Limb (tissue), 2 donors: ENCODE data around the gene KIAA1217.
"Not testable (repeated sequence)": the region's sequence is repeated elsewhere in the genome, so short reads cannot be mapped to it uniquely, and the experiment has no call there.

Experiments
- DNase-seq, 2 donors: peaks; one replicate each; pipeline ENCODE4 v3.0.0-alpha.2; 2016; ENCODE audit errors: extremely low spot score in 2 of 2

Gene KIAA1217

GRCh38 chr10:24334279-24334939 is 125.5 kb downstream of the KIAA1217 start:
- no peak for DNase-seq

DNA sequence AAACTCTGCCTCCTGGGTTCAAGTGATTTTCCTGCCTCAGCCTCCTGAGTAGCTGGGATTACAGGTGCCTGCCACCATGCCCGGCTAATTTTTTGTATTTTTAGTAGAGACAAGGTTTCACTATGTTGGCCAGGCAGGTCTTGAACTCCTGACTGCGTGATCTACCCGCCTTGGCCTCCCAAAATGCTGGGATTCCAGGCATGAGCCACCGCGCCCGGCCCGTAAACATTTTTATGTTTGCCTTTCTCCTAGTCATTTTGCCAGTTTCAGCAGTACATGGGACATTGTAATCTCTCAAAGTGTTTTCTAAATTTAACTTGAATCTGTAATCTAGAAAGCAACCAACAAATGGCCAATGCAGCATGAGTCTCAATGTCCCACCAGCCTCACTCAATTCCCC is 128.8 kb downstream of the KIAA1217 start:
- DNase-seq: not testable (repeated sequence)

- DNase-seq: no peak
Observed at GRCh38 chr10:24339387-24339786, 130.4 kb downstream of the KIAA1217 start.

DNA sequence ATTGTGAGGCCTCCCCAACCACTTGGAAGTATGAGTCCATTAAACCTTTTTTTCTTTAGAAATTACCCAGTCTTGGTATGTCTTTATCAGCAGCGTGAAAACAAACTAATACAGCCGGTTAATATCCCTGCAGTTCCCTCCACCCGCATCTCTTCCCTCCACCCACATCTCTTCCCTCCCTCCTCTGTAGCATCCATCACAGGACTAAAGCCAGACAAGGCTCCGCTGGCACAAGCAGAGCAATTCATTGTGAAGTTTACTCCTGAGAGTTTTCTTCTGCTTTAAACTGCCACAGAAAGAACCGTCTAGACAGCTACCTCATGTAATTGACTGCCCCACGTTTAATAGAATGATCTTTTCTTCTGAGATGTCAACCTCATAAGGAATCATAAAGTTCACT is 131.5 kb downstream of the KIAA1217 start:
- DNase-seq: peak in 1 of 2 donors; percentile 40

GRCh38 chr10:24340883-24341282 is 131.9 kb downstream of the KIAA1217 start:
- peak in 1 of 2 donors; percentile 60 for DNase-seq

- DNase-seq: no peak
Observed at GRCh38 chr10:24341371-24341770, 132.4 kb downstream of the KIAA1217 start.

- DNase-seq: no peak
Observed at GRCh38 chr10:24341897-24342296, 133.0 kb downstream of the KIAA1217 start.

DNA sequence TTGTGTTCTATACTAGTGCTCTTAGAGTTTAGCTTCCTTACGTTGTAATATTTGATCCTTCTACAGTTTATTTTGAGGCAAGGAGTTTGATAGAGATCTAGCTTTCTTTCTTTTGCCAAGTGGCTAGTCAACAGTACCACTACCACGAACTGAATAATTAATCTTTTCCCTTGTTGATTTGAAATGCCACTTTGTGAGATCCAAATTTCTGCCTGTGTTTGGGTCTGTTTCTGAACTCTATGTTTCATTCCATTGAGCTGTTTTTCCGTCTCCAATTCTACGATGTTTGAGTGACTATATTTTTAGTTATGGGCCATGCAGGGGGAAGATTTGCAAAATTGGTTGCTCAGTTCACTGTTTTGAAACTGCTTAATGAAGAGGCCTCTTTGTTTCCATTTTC is 134.7 kb downstream of the KIAA1217 start:
- no peak for DNase-seq

- DNase-seq: peak in 1 of 2 donors; percentile 76
Observed at GRCh38 chr10:24344279-24344678, 135.3 kb downstream of the KIAA1217 start.

- no peak for DNase-seq
Observed at GRCh38 chr10:24344695-24345463, 135.9 kb downstream of the KIAA1217 start.

DNA sequence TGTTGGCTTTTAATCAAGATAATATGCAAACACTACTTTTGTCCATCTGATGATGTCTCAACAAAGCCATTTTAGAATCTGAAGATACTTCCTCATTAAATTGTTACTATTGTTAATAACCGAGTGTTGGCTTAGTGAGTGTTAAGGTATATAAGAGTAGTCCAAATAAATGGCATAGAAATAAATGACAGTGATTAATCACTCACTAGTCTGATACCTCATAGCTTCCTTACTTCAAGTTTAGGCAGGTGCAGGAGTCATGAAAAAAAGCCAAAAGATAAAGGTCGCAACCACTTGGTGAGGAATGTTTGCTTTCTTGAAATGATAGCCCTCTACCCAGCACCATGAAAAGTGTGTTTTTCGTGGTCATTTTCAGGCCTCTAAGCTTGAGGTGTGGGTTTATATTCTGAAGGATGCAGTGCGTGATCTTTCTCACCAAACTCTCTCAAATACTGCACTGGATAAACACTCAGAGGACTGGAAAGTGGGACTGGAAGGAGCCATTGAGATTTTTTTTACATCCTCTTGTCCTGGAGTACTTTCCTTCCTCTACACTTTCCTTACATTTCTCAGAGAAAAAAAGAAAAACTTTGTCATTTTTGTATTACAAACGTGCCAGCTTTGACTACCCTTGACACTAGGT is 138.1 kb downstream of the KIAA1217 start:
- DNase-seq: no peak

- peak in 1 of 2 donors; percentile 84 for DNase-seq
Observed at GRCh38 chr10:24349379-24350001, 140.6 kb downstream of the KIAA1217 start.

GRCh38 chr10:24350070-24350921 is 141.4 kb downstream of the KIAA1217 start:
- DNase-seq: no peak

DNA sequence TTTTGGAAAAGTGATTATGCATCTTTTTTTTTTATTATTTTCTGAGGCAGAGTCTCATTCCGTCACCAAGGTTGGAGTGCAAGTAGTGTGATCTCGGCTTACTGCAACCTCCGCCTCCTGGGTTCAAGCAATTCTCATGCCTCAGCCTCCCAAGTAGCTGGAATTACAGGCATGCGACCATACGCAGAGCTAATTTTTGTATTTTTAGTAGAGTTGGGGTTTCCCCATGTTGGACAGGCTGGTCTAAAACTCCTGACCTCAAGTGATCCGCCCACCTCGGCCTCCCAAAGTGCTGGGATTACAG is 141.9 kb downstream of the KIAA1217 start:
- DNase-seq: not testable (repeated sequence)

DNA sequence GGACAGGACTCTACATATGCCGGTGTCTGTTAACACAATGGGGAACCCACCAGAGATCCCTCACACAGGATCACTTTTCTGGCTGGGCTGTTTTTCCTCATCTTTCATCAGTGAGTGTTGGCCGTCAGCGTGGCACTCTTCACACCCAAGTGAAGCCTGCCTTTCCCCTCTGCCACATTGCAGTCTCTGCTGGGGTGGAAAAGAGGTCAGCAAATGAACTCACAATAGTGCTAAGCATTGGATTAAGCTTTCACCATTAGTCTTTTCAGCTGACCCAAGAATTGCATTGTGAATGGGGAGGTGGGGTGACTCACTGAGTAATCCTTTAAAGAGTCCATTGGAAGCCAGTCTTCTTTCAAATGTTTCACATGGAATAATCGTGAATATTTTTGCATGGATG is 143.0 kb downstream of the KIAA1217 start:
- DNase-seq: no peak

DNA sequence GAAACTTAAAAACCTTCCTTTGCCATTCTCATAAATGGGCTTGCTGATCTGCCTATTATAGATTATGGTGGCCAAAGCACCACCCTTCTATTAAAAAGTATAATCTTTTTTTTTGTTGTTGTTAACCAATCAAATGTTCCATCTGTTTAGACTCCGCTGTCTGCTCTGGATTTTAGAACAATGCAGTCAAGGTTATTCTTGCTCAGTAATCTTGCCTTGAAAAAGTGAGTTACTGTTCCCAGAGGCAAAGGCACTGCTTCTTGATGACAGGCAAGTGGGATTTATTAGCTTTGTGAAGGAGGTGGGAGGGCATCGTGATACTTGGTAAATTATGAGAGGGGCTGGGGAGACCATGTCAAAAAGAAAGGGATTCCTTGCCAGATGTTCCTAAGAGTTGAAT is 143.5 kb downstream of the KIAA1217 start:
- no peak for DNase-seq

GRCh38 chr10:24353319-24353718 is 144.4 kb downstream of the KIAA1217 start:
- DNase-seq: no peak

GRCh38 chr10:24355056-24355688 is 146.2 kb downstream of the KIAA1217 start:
- DNase-seq: no peak

- DNase-seq: peak in 1 of 2 donors; percentile 52
Observed at GRCh38 chr10:24357344-24358004, 148.5 kb downstream of the KIAA1217 start.

GRCh38 chr10:24358022-24358421 is 149.1 kb downstream of the KIAA1217 start:
- DNase-seq: no peak
